B cell (primary cell): ENCODE data around the gene PAWR.

Experiments
- EZH2 ChIP-seq: IDR thresholded peaks from 2 replicates; pipeline ENCODE4 v1.6.1; 2012; ENCODE audit warnings: borderline replicate concordance, low read depth, mild to moderate bottlenecking, moderate library complexity, low read length; ENCODE audit not compliant: insufficient read depth, poor library complexity, severe bottlenecking
- TF ChIP-seq, protein P1 (sequence below): fragments of 200-600 bp; IDR thresholded peaks from one replicate; pipeline ENCODE4 v1.8.0; 2022; ENCODE audit warnings: antibody characterized with exemption, mild to moderate bottlenecking

DNA sequence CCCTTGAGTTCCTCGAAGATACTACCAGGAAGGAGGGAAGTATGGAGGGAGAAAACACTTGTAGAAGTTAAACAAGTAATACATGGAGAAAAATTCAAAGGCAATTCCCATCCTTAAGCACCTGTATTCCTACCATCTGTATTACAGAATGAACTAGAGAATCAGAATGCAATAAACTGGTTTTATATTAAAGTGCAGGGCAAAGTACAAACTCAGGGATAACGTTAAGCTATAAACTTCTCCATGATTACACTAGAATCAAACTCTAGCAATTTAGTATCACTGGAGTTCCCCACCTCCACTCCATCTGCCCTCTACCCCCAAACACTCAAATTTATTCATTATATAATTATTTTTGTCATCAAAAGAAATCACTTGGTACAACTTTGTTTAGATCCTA lies 13.1 kb downstream of the PAWR start:
- TF ChIP-seq, protein P1, sequence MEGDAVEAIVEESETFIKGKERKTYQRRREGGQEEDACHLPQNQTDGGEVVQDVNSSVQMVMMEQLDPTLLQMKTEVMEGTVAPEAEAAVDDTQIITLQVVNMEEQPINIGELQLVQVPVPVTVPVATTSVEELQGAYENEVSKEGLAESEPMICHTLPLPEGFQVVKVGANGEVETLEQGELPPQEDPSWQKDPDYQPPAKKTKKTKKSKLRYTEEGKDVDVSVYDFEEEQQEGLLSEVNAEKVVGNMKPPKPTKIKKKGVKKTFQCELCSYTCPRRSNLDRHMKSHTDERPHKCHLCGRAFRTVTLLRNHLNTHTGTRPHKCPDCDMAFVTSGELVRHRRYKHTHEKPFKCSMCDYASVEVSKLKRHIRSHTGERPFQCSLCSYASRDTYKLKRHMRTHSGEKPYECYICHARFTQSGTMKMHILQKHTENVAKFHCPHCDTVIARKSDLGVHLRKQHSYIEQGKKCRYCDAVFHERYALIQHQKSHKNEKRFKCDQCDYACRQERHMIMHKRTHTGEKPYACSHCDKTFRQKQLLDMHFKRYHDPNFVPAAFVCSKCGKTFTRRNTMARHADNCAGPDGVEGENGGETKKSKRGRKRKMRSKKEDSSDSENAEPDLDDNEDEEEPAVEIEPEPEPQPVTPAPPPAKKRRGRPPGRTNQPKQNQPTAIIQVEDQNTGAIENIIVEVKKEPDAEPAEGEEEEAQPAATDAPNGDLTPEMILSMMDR = no peak
- no peak for TF ChIP-seq EZH2
